Measurements from ENCODE around the gene PTPRN2. TPM values are rescaled to one million over a fixed set of nuclear protein-coding genes. Genes with fewer than 3 reads are reported as not detected.

The PTPRN2 gene
- total RNA-seq, 1 experiment from 2014 or later, result 1.1 TPM

GRCh38 chr7:157796846-157797245 lies 790.8 kb downstream of the PTPRN2 start:
- in situ Hi-C loops (cut with HindIII; ENCODE audit: low pct_unique_long_range_greater_than_20kb, low sequenced_read_pairs) (no loop called here), intact Hi-C loops (cut with micrococcal nuclease; ENCODE audit: unreplicated experiment) (no loop called here)
- Histone ChIP-seq H3K27me3 (ENCODE audit: control insufficient read depth, insufficient read depth, low read length) (no peaks in the 10 kb centered on the region), H3K9me3 (ENCODE audit: control insufficient read depth, insufficient read depth, low read depth, low read length) (no peaks in the 10 kb centered on the region), H3K4me3 (ENCODE audit: low read depth in 2 of 2, low read length in 2 of 2) (no peak overlapping the region), H3K27ac (ENCODE audit: low read length) (no peak overlapping the region), H3K36me3 (ENCODE audit: control insufficient read depth, insufficient read depth, low read length) (no peaks in the 10 kb centered on the region), H3K4me1 (ENCODE audit: control insufficient read depth, insufficient read depth, low read length) (no peaks in the 10 kb centered on the region; the same call in 1 of the 2 replicates)
- no peak for TF ChIP-seq CTCF (IDR thresholded peaks at IDR 0.05)
- TF ChIP-seq REST (IDR thresholded peaks at IDR 0.05; ENCODE audit: insufficient read depth in 1 of 2, low read depth in 2 of 2, low read length in 1 of 2), result no peak
- TF ChIP-seq TCF7L2 (IDR thresholded peaks at IDR 0.05; ENCODE audit: low read depth, low read length), result no peak
- TF ChIP-seq POLR2AphosphoS5 (IDR thresholded peaks at IDR 0.05; ENCODE audit: low read depth, low read length), result no peak
- no peak for TF ChIP-seq SIN3A (IDR thresholded peaks at IDR 0.05; ENCODE audit: borderline replicate concordance, insufficient read depth, low read depth, low read length)
- ATAC-seq, result no peak
- ChIA-PET CTCF (interaction anchor here (1.0 kb wide), 1 partner anchor 323 kb away, joined by 4 read pairs; no protein-coding TSS in a partner anchor), POLR2A (no interaction called here)
- BruUV-seq (replicated peaks), result no TSS peak
- no peak for DNase-seq (ENCODE audit: low read depth, low spot score)

- Histone ChIP-seq H3K4me1 (ENCODE audit: control insufficient read depth, insufficient read depth, low read length) (no peaks in the 10 kb centered on the region; the same call in 1 of the 2 replicates), H3K9me3 (ENCODE audit: control insufficient read depth, insufficient read depth, low read depth, low read length) (no peaks in the 10 kb centered on the region), H3K27ac (ENCODE audit: low read length) (no peak overlapping the region), H3K27me3 (ENCODE audit: control insufficient read depth, insufficient read depth, low read length) (no peaks in the 10 kb centered on the region), H3K4me3 (ENCODE audit: low read depth in 2 of 2, low read length in 2 of 2) (no peak overlapping the region), H3K36me3 (ENCODE audit: control insufficient read depth, insufficient read depth, low read length) (no peaks in the 10 kb centered on the region)
- in situ Hi-C loops (cut with HindIII; ENCODE audit: low pct_unique_long_range_greater_than_20kb, low sequenced_read_pairs), result no loop called here
- BruUV-seq (replicated peaks), result no TSS peak
- ChIA-PET POLR2A (no interaction called here), CTCF (no interaction called here)
- ATAC-seq, result no peak
- DNase-seq (ENCODE audit: low read depth, low spot score), result no peak
- intact Hi-C loops (cut with micrococcal nuclease; ENCODE audit: unreplicated experiment), result no loop called here
- TF ChIP-seq SIN3A (IDR thresholded peaks at IDR 0.05; ENCODE audit: borderline replicate concordance, insufficient read depth, low read depth, low read length) (no peak), POLR2AphosphoS5 (IDR thresholded peaks at IDR 0.05; ENCODE audit: low read depth, low read length) (no peak), REST (IDR thresholded peaks at IDR 0.05; ENCODE audit: insufficient read depth in 1 of 2, low read depth in 2 of 2, low read length in 1 of 2) (no peak), CTCF (IDR thresholded peaks at IDR 0.05) (no peak), TCF7L2 (IDR thresholded peaks at IDR 0.05; ENCODE audit: low read depth, low read length) (no peak)
These were observed 792.0 kb downstream of the PTPRN2 start for GRCh38 chr7:157795643-157796042.
